ENCODE measurements around the gene RCN2. TPM values are rescaled to one million over a fixed set of nuclear protein-coding genes. Genes with fewer than 3 reads are reported as not detected.
"Not testable (repeated sequence)": the region's sequence is repeated elsewhere in the genome, so short reads cannot be mapped to it uniquely, and the experiment has no call there.

RCN2 gene
- 10 to 100 TPM in 3 of 6 donors, 1 to 10 TPM in 3; 7.5 to 22.9 (median 10.9) TPM for total RNA-seq
- 10 to 100 TPM; 12.5 to 21.3 TPM for polyA plus RNA-seq

- FAIRE-seq: no peak
Measured at GRCh38 chr15:76931397-76932134, at the start of gene RCN2. RCN2 (plus strand) TSS chr15:76931749; CDS start chr15:76931842, 93 bp downstream.

GRCh38 chr15:76885212-76885611 is 46.3 kb upstream of the RCN2 start:
- no peak overlapping the region for H3K4me3 ChIP-seq
- TF ChIP-seq CTCF (IDR thresholded peaks at IDR 0.05): no peak
- no peaks in the 10 kb centered on the region for H3K4me1 ChIP-seq
- ATAC-seq (no peak), DNase-seq (no peak), FAIRE-seq (no peak)
- H3K36me3 ChIP-seq: no peaks in the 10 kb centered on the region
- intact Hi-C loops (cut with DNase I): no loop called here
- H3K27ac ChIP-seq: no peak overlapping the region
- 95% methylated on average over 2 of the region's 2 CpGs for WGBS, 2 donors
- H3K27me3 ChIP-seq: no peaks in the 10 kb centered on the region
- H3K9me3 ChIP-seq: no peaks in the 10 kb centered on the region

More at GRCh38 chr15:76931397-76932134, at the start of gene RCN2:
- DNase-seq: peak; percentile 94 to 98 (median 96)
- H3K27me3 ChIP-seq: no peaks in the 10 kb centered on the region
- intact Hi-C loops (cut with DNase I): no loop called here
- peaks cover 0 to 10% (median 7%) of the 10 kb centered on the region in 3 donors for H3K4me1 ChIP-seq
- H3K27ac ChIP-seq: peak within 1 kb of the TSS; percentile 39 to 76 (median 75)
- TF ChIP-seq CTCF (IDR thresholded peaks at IDR 0.05): no peak
- H3K4me3 ChIP-seq: peak within 1 kb of the TSS; percentile 65 to 79 (median 72)
- peaks cover 0 to 6% (median 3%) of the 10 kb centered on the region in 3 donors for H3K36me3 ChIP-seq
- 0% methylated on average over 73 to 96 of the region's 96 CpGs for WGBS, 2 donors
- H3K9me3 ChIP-seq: no peaks in the 10 kb centered on the region
- ATAC-seq: peak; percentile 99 to 100 (median 100)

DNA sequence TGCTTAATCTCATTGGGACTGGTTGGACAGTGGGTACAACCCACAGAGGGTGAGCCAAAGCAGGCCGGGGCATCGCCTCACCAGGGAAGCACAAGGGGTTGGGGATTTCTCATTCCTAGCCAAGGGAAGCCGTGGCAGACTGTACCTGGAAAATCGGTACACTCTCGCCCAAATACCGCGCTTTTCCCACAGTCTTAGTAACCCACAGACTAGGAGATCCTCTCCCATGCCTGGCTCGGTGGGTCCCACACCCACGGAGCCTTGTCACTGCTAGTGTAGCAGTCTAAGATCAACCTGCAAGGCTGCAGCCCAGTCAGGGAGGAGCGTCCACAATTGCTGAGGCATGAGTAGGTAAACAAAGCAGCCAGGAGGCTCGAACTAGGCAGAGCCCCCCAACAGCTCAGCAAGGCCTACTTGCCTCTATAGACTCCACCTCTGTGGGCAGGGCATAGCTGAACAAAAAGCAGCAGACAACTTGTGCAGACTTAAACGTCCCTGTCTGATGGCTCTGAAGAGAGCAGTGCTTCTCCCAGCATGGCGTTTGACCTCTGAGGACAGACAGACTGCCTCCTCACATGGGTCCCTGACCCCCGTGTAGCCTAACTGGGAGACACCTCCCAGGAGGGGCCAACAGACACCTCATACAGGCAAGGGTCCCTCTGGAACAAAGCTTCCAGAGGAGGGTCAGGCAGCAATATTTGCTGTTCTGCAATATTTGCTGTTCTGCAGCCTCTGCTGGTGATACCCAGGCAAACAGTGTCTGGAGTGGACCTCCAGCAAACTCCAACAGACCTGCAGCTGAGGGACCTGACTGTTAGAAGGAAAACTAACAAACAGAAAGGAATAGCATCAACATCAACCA is 44.0 kb upstream of the RCN2 start:
- FAIRE-seq; H3K27me3 ChIP-seq; DNase-seq; H3K4me1 ChIP-seq; ATAC-seq; H3K36me3 ChIP-seq; H3K9me3 ChIP-seq; intact Hi-C loops (cut with DNase I); H3K27ac ChIP-seq; H3K4me3 ChIP-seq: not testable (repeated sequence)
- WGBS, 2 donors: 92 to 93% methylated on average over 14 of the region's 14 CpGs

- not testable (repeated sequence) for FAIRE-seq, H3K27ac ChIP-seq
- 87 to 91% methylated on average over 5 of the region's 5 CpGs for WGBS, 2 donors
Measured at GRCh38 chr15:76892836-76893235, 38.7 kb upstream of the RCN2 start.

DNA sequence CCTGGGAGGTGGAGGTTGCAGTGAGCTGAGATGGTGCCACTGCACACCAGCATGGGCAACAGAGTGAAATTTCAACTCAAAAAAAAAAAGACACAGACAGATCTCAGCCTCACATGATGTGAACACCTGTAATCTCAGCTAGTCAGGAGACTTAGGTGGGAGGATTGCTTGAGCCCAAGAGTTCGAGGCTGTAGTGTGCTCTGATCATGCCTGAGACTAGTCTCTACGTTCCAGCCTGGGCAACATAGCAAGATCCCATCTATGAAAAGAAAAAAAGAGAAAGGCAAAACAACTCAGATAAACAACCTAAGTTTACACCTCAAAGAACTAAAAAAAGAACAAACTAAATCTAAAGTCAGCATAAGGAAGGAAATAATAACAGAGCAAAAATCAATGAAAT is 37.4 kb upstream of the RCN2 start:
- no peaks in the 10 kb centered on the region for H3K27me3 ChIP-seq
- no peaks in the 10 kb centered on the region for H3K9me3 ChIP-seq
- H3K36me3 ChIP-seq: no peaks in the 10 kb centered on the region
- H3K27ac ChIP-seq: no peak overlapping the region
- no peak for FAIRE-seq
- intact Hi-C loops (cut with DNase I): no loop called here
- H3K4me3 ChIP-seq: no peak overlapping the region
- ATAC-seq: no peak
- 96 to 99% methylated on average over 2 of the region's 2 CpGs for WGBS, 2 donors
- no peak for DNase-seq
- H3K4me1 ChIP-seq: no peaks in the 10 kb centered on the region
- TF ChIP-seq CTCF (IDR thresholded peaks at IDR 0.05): no peak

More at GRCh38 chr15:76892836-76893235, 38.7 kb upstream of the RCN2 start:
- H3K27me3 ChIP-seq; H3K36me3 ChIP-seq; intact Hi-C loops (cut with DNase I); ATAC-seq; DNase-seq; H3K9me3 ChIP-seq; H3K4me3 ChIP-seq; H3K4me1 ChIP-seq: not testable (repeated sequence)

Measured in pancreas (tissue), 10 donors.